H1 (cell line): ENCODE measurements around the gene PDE8A. TPM values are rescaled to one million over a fixed set of nuclear protein-coding genes. Genes with fewer than 3 reads are reported as not detected.

Experiments used
- CTCF ChIA-PET: fragments of 300-600 bp; sonication (Branson Sonifier 250); formaldehyde crosslinking; loops from one replicate; lab custom pipeline; 2021; ENCODE audit not compliant: partially characterized antibody; lab: Charles Lee
- POLR2A ChIA-PET: fragments of 300-600 bp; sonication (Branson Sonifier 250); formaldehyde crosslinking; loops from one replicate; lab custom pipeline; 2021; ENCODE audit warnings: inconsistent platforms; ENCODE audit not compliant: partially characterized antibody; lab: Charles Lee
- DNase-seq, 2 experiments: peaks; one replicate each; pipeline versions ENCODE4 v3.0.0 to v3.0.0-alpha.2; 2010 to 2022; ENCODE audit warnings: low spot score in 2 of 2, low read depth in 1 of 2, mixed read lengths in 1 of 2
- FAIRE-seq: peaks from 2 replicates; lab custom pipeline; 2011; peaks lifted over from hg19 to GRCh38; lab: Jason Lieb, UNC
- H2AFZ ChIP-seq: 2 replicates; pipeline ENCODE4 v1.8.1; 2012; ENCODE audit warnings: low read length, inconsistent platforms
- H2AK5ac ChIP-seq: 2 replicates; pipeline ENCODE4 v1.6.1; 2013; ENCODE audit warnings: low read depth, low read length
- H2BK120ac ChIP-seq: replicated peaks from 2 replicates; pipeline ENCODE3; 2013; ENCODE audit warnings: low read depth, low read length, inconsistent platforms
- H2BK12ac ChIP-seq: 2 replicates; pipeline ENCODE4 v1.6.1; 2013; ENCODE audit warnings: low read depth, low read length
- H2BK15ac ChIP-seq: 2 replicates; pipeline ENCODE4 v1.6.1; 2013; ENCODE audit warnings: low read length
- H2BK20ac ChIP-seq: 2 replicates; pipeline ENCODE4 v1.6.1; 2013; ENCODE audit warnings: low read length
- H2BK5ac ChIP-seq: 2 replicates; pipeline ENCODE4 v1.6.1; 2013; ENCODE audit warnings: low read depth, low read length
- H3K14ac ChIP-seq: 2 replicates; pipeline ENCODE4 v1.6.1; 2013; ENCODE audit warnings: inconsistent platforms; ENCODE audit not compliant: insufficient read length
- H3K18ac ChIP-seq: 2 replicates; pipeline ENCODE4 v1.6.1; 2013; ENCODE audit warnings: low read length; ENCODE audit errors: extremely low read depth
- H3K23ac ChIP-seq: 2 replicates; pipeline ENCODE4 v1.6.1; 2013; ENCODE audit warnings: inconsistent platforms; ENCODE audit not compliant: insufficient read length
- H3K23me2 ChIP-seq: 2 replicates; pipeline ENCODE4 v1.6.1; 2013; ENCODE audit warnings: low read depth, low read length
- H3K27ac ChIP-seq: 2 replicates; pipeline ENCODE4 v1.6.1; 2011; ENCODE audit warnings: low read depth, low read length, inconsistent platforms
- H3K27me3 ChIP-seq, 4 experiments: replicated peaks in 1 of 4; 1 replicate in 1 of 4; 2 replicates in 3 of 4; pipeline versions ENCODE4 v1.6.1 to v1.8.1; 2011 to 2013; ENCODE audit warnings: low read length in 3 of 4, mild to moderate bottlenecking in 3 of 4, inconsistent platforms in 2 of 4, mixed read lengths in 2 of 4, moderate library complexity in 1 of 4; ENCODE audit not compliant: control insufficient read depth in 3 of 4, insufficient read depth in 3 of 4; ENCODE audit errors: extremely low read depth in 1 of 4
- H3K36me3 ChIP-seq, 4 experiments: 2 replicates each; pipeline versions ENCODE4 v1.6.1 to v1.8.1; 2011 to 2013; ENCODE audit warnings: mild to moderate bottlenecking in 4 of 4, low read length in 3 of 4, moderate library complexity in 2 of 4, control low read depth in 1 of 4, inconsistent platforms in 1 of 4; ENCODE audit not compliant: insufficient read depth in 4 of 4, control insufficient read depth in 2 of 4
- H3K4ac ChIP-seq: replicated peaks from 2 replicates; pipeline ENCODE3; 2013; ENCODE audit warnings: low read length, low read depth, mixed read lengths, inconsistent platforms; ENCODE audit not compliant: insufficient read length
- H3K4me1 ChIP-seq, 4 experiments: replicated peaks in 1 of 4; 1 replicate in 1 of 4; 2 replicates in 3 of 4; pipeline versions ENCODE4 v1.6.1 to v1.8.1; 2011 to 2013; ENCODE audit warnings: low read length in 3 of 4, inconsistent platforms in 2 of 4, mixed read lengths in 1 of 4; ENCODE audit not compliant: insufficient read depth in 4 of 4, control insufficient read depth in 3 of 4
- H3K4me2 ChIP-seq, 2 experiments: 2 replicates each; pipeline versions ENCODE4 v1.6.1 to v1.8.1; 2011 to 2013; ENCODE audit warnings: low read depth in 2 of 2, low read length in 2 of 2, control low read depth in 1 of 2, inconsistent platforms in 1 of 2, mild to moderate bottlenecking in 1 of 2; ENCODE audit not compliant: insufficient read depth in 1 of 2
- H3K4me3 ChIP-seq, 4 experiments: fragments of 200-600, 300-600 bp in 1 of 4; sonication (generic), shearing (Covaris generic), sonication (Bioruptor Twin) in 1 of 4; 2 replicates each; pipeline versions ENCODE4 v1.5.1 to v1.8.1; 2011 to 2016; ENCODE audit warnings: low read length in 4 of 4, low read depth in 3 of 4, control low read depth in 2 of 4, inconsistent platforms in 2 of 4, mild to moderate bottlenecking in 2 of 4, mixed read lengths in 1 of 4, moderate library complexity in 1 of 4; ENCODE audit not compliant: insufficient read depth in 2 of 4; ENCODE audit errors: extremely low read depth in 1 of 4
- H3K56ac ChIP-seq: replicated peaks from 2 replicates; pipeline ENCODE3; 2013; ENCODE audit warnings: low read depth, mild to moderate bottlenecking, mixed read lengths, low read length, inconsistent platforms; ENCODE audit not compliant: insufficient read length
- H3K79me1 ChIP-seq: 2 replicates; pipeline ENCODE4 v1.6.1; 2013; ENCODE audit warnings: low read depth, low read length, control low read depth
- H3K79me2 ChIP-seq, 2 experiments: 2 replicates each; pipeline versions ENCODE4 v1.6.1 to v1.8.1; 2012 to 2013; ENCODE audit warnings: low read length in 2 of 2, mild to moderate bottlenecking in 2 of 2, inconsistent platforms in 1 of 2; ENCODE audit not compliant: insufficient read depth in 2 of 2, control insufficient read depth in 1 of 2
- H3K9ac ChIP-seq, 4 experiments: replicated peaks in 1 of 4; 1 replicate in 1 of 4; 2 replicates in 3 of 4; pipeline versions ENCODE4 v1.6.1 to v1.8.1; 2011 to 2013; ENCODE audit warnings: low read depth in 3 of 4, low read length in 3 of 4, control low read depth in 2 of 4, mild to moderate bottlenecking in 2 of 4, moderate library complexity in 2 of 4, inconsistent platforms in 1 of 4; ENCODE audit errors: extremely low read depth in 1 of 4
- H3K9me3 ChIP-seq, 2 experiments: 2 replicates each; pipeline versions ENCODE4 v1.6.1 to v1.8.1; 2012 to 2013; ENCODE audit warnings: mild to moderate bottlenecking in 2 of 2, moderate library complexity in 2 of 2, control low read depth in 1 of 2, inconsistent platforms in 1 of 2, low read depth in 1 of 2, low read length in 1 of 2, mixed read lengths in 1 of 2; ENCODE audit not compliant: insufficient read depth in 2 of 2
- H4K20me1 ChIP-seq, 2 experiments: replicated peaks in 1 of 2; 2 replicates each; pipeline versions ENCODE3 to v1.8.1; 2011 to 2013; ENCODE audit warnings: inconsistent platforms in 2 of 2, low read length in 2 of 2, mild to moderate bottlenecking in 1 of 2; ENCODE audit not compliant: insufficient read depth in 2 of 2, control insufficient read depth in 1 of 2
- H4K5ac ChIP-seq: 2 replicates; pipeline ENCODE4 v1.6.1; 2013; ENCODE audit warnings: low read length, low read depth, mixed read lengths, inconsistent platforms; ENCODE audit not compliant: insufficient read length
- H4K8ac ChIP-seq: 2 replicates; pipeline ENCODE4 v1.8.0; 2013; ENCODE audit warnings: mild to moderate bottlenecking, moderate library complexity, low read length, inconsistent platforms; ENCODE audit not compliant: insufficient read depth; ENCODE audit errors: extremely low read depth
- H4K91ac ChIP-seq: replicated peaks from 2 replicates; pipeline ENCODE3; 2013; ENCODE audit warnings: low read length, mixed read lengths, inconsistent platforms; ENCODE audit not compliant: insufficient read length
- BCL11A ChIP-seq, 2 experiments: IDR thresholded peaks; one replicate each; pipeline ENCODE4 v1.6.1; 2011; ENCODE audit warnings: low read depth in 2 of 2, low read length in 2 of 2, mild to moderate bottlenecking in 2 of 2
- CREB1 ChIP-seq: IDR thresholded peaks from 2 replicates; pipeline ENCODE4 v1.6.1; 2012; ENCODE audit warnings: inconsistent platforms
- CTBP2 ChIP-seq: IDR thresholded peaks from 2 replicates; pipeline ENCODE4 v1.7.0; 2011; ENCODE audit warnings: borderline replicate concordance, mild to moderate bottlenecking, moderate library complexity, mixed read lengths, low read length; ENCODE audit not compliant: insufficient read depth, insufficient read length
- EZH2 ChIP-seq: fragments of 200-600 bp; sonication (generic); IDR thresholded peaks from 2 replicates; pipeline ENCODE4 v1.7.1; 2012; ENCODE audit warnings: low read depth, mild to moderate bottlenecking, moderate library complexity, low read length, inconsistent platforms; ENCODE audit not compliant: severe bottlenecking
- GABPA ChIP-seq: IDR thresholded peaks from 2 replicates; pipeline ENCODE4 v1.6.1; 2011; ENCODE audit warnings: mild to moderate bottlenecking, low read length, moderate library complexity, borderline replicate concordance; ENCODE audit not compliant: insufficient read depth
- RAD21 ChIP-seq, 2 experiments: IDR thresholded peaks in 1 of 2; conservative IDR thresholded peaks in 1 of 2; 2 replicates each; pipeline ENCODE4 v1.6.1; 2011; ENCODE audit warnings: low read depth in 2 of 2, low read length in 2 of 2, improper control_type of control experiment in 1 of 2, inconsistent platforms in 1 of 2, mild to moderate bottlenecking in 1 of 2, moderate library complexity in 1 of 2
- SP1 ChIP-seq: IDR thresholded peaks from 2 replicates; pipeline ENCODE4 v1.6.1; 2011; ENCODE audit warnings: low read depth, low read length
- SP4 ChIP-seq: IDR thresholded peaks from 2 replicates; pipeline ENCODE4 v1.6.1; 2012; ENCODE audit warnings: low read length, inconsistent platforms
- TAF7 ChIP-seq: optimal IDR thresholded peaks from 2 replicates; pipeline ENCODE3; 2011; ENCODE audit warnings: low read depth, mild to moderate bottlenecking, inconsistent platforms, low read length, moderate library complexity, borderline replicate concordance
- TEAD4 ChIP-seq: IDR thresholded peaks from 2 replicates; pipeline ENCODE4 v1.6.1; 2012; ENCODE audit warnings: low read depth, low read length, inconsistent platforms, mixed read lengths
- WGBS, 2 experiments: shearing (Covaris generic) in 1 of 2; methylation state at CpG; one replicate each; pipeline versions ENCODE4 v1.1.6 to v1.1.7; 2013 to 2015; ENCODE audit warnings: low lambda C conversion rate in 2 of 2, mixed read lengths in 2 of 2, inconsistent platforms in 1 of 2, low coverage in 1 of 2, missing lambda C conversion rate in 1 of 2; ENCODE audit not compliant: insufficient replicate concordance in 2 of 2, insufficient coverage in 1 of 2, insufficient read length in 1 of 2; ENCODE audit errors: extremely low coverage in 1 of 2, missing lambda C conversion rate in 1 of 2; 5-methylcytosine and 5-hydroxymethylcytosine counted together
- polyA plus RNA-seq, 7 experiments: library from polyadenylated mRNA; depleted of rRNA in 3 of 7; stranded (reverse) in 5 of 7; unstranded in 2 of 7; fragments of >200 nt in 5 of 7; fragments of 200-250 nt in 2 of 7; gene quantifications; 1 replicate in 5 of 7; 2 replicates in 1 of 7; 4 replicates in 1 of 7; pipeline versions ENCODE4 v1.2.1 to v1.2.3, GENCODE V29; 2011 to 2013; ENCODE audit warnings: missing spikeins in 2 of 7, mixed read lengths in 2 of 7
- total RNA-seq: library from RNA; stranded (reverse); fragmentation: NEBNext Ultra II Directional; extraction: Animal tissue kit (Norgen Biotek cat#: 25700); gene quantifications from 2 replicates; pipeline ENCODE4 v1.2.1, GENCODE V29; 2021
- TF ChIP-seq, protein P1 (sequence below): IDR thresholded peaks from 2 replicates; pipeline ENCODE4 v1.6.1; 2012; ENCODE audit warnings: low read length, inconsistent platforms

PDE8A gene
- total and polyA plus RNA-seq, 2 of the 8 experiments (the other 6 are each of a cell fraction or from before 2014, with no cell fraction given), result 6.9 to 7.8 TPM

DNA sequence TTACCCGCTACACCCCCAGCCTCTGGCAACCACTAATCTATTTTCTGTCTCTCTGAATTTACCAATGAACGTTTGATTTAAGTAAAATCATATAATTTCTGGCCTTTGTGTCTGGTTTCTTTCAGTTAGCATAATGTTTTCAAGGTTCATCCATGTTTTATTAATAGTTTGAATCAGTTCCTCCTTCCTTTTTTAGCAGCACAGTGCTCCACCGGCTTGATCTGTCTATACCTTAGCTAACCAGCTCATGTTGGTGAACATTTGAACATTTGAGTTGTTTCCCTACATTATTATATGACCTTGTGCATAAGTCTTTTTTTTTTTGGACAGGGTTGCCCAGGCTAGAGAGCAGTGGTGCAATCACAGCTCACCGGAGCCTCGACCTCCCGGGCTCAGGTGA lies 33.3 kb downstream of the PDE8A start:
- no peaks in the 10 kb centered on the region for H4K20me1 ChIP-seq
- H4K8ac ChIP-seq, result no peak overlapping the region
- H3K79me2 ChIP-seq, result no peaks in the 10 kb centered on the region
- no peak overlapping the region for H3K14ac ChIP-seq
- no peak overlapping the region for H2BK12ac ChIP-seq
- H3K79me1 ChIP-seq, result no peaks in the 10 kb centered on the region
- 71% methylated on average over 6 of the region's 6 CpGs; no CpG with 5 or more reads in 1 of the 2 experiments for WGBS, 2 experiments
- no peaks in the 10 kb centered on the region for H3K4me1 ChIP-seq
- ChIA-PET POLR2A (interaction anchor here (0.6 kb wide), 2 partner anchors 87 to 1945 kb away, joined by 3 read pairs; no protein-coding TSS in a partner anchor), CTCF (interaction anchor here (0.6 kb wide), 1 partner anchor 127 kb away, joined by 3 read pairs; no protein-coding TSS in a partner anchor)
- H3K4me2 ChIP-seq, result no peak overlapping the region
- H3K36me3 ChIP-seq, result no peaks in the 10 kb centered on the region
- H4K5ac ChIP-seq, result no peak overlapping the region
- H3K27me3 ChIP-seq, result no peaks in the 10 kb centered on the region
- H3K9me3 ChIP-seq, result no peaks in the 10 kb centered on the region
- DNase-seq (no peak), FAIRE-seq (no peak)
- no peaks in the 10 kb centered on the region for H3K23me2 ChIP-seq
- H3K23ac ChIP-seq, result no peak overlapping the region
- no peak overlapping the region for H3K56ac ChIP-seq
- no peak overlapping the region for H2AK5ac ChIP-seq
- H3K27ac ChIP-seq, result no peak overlapping the region
- H3K4me3 ChIP-seq, result no peak overlapping the region
- no peak overlapping the region for H2BK120ac ChIP-seq
- no peak overlapping the region for H3K4ac ChIP-seq
- no peak overlapping the region for H3K9ac ChIP-seq
- H3K18ac ChIP-seq, result no peak overlapping the region
- no peak overlapping the region for H2AFZ ChIP-seq
- no peak overlapping the region for H2BK15ac ChIP-seq
- H2BK20ac ChIP-seq, result no peak overlapping the region
- no peak overlapping the region for H2BK5ac ChIP-seq
- no peak overlapping the region for H4K91ac ChIP-seq
- TF ChIP-seq RAD21 (IDR thresholded peaks at IDR 0.05 in 1 of 2, conservative IDR thresholded peaks at IDR 0.05 in 1 of 2; ENCODE audit: low read depth in 2 of 2, low read length in 2 of 2), result no peak
- TF ChIP-seq SP4, result no peak
- TF ChIP-seq BCL11A (IDR thresholded peaks at IDR 0.05; ENCODE audit: low read depth in 2 of 2, low read length in 2 of 2), result no peak
- TF ChIP-seq GABPA, result no peak
- TF ChIP-seq, protein P1, sequence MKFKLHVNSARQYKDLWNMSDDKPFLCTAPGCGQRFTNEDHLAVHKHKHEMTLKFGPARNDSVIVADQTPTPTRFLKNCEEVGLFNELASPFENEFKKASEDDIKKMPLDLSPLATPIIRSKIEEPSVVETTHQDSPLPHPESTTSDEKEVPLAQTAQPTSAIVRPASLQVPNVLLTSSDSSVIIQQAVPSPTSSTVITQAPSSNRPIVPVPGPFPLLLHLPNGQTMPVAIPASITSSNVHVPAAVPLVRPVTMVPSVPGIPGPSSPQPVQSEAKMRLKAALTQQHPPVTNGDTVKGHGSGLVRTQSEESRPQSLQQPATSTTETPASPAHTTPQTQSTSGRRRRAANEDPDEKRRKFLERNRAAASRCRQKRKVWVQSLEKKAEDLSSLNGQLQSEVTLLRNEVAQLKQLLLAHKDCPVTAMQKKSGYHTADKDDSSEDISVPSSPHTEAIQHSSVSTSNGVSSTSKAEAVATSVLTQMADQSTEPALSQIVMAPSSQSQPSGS, result no peak
- no peak for TF ChIP-seq TEAD4
- TF ChIP-seq TAF7, result no peak
- no peak for TF ChIP-seq CTBP2
- TF ChIP-seq EZH2, result no peak
- TF ChIP-seq SP1, result no peak
- TF ChIP-seq CREB1, result no peak
